Lower lobe of right lung (tissue), 2 donors: ENCODE measurements around the gene DLGAP1. TPM values are rescaled to one million over a fixed set of nuclear protein-coding genes. Genes with fewer than 3 reads are reported as not detected.

ENCODE experiments used
- ATAC-seq, 2 donors: fragments of 200-7000 bp; cut with Tn5 transposase; one replicate each; pipeline ENCODE4 v1.9.1; 2020 to 2022; ENCODE audit warnings: mild to moderate bottlenecking in 2 of 2, moderate library complexity in 2 of 2
- DNase-seq: peaks from one replicate; pipeline ENCODE4 v3.0.0-alpha.2; 2020
- H3K27ac ChIP-seq: fragments of 200-600 bp; one replicate; pipeline ENCODE4 v1.8.0; 2022
- H3K27me3 ChIP-seq: fragments of 200-600 bp; one replicate; pipeline ENCODE4 v1.8.0; 2022; ENCODE audit warnings: low read depth
- H3K36me3 ChIP-seq: fragments of 200-600 bp; one replicate; pipeline ENCODE4 v1.8.0; 2022; ENCODE audit warnings: mild to moderate bottlenecking
- H3K4me1 ChIP-seq: fragments of 200-600 bp; one replicate; pipeline ENCODE4 v1.8.0; 2022
- H3K4me3 ChIP-seq: fragments of 200-600 bp; one replicate; pipeline ENCODE4 v1.8.0; 2022; ENCODE audit warnings: mild to moderate bottlenecking
- H3K9me3 ChIP-seq: fragments of 200-600 bp; one replicate; pipeline ENCODE4 v1.8.0; 2022
- CTCF ChIP-seq: fragments of 200-600 bp; IDR thresholded peaks from one replicate; pipeline ENCODE4 v1.8.0; 2022; ENCODE audit warnings: antibody characterized with exemption, mild to moderate bottlenecking
- intact Hi-C: fragments of 100-400 bp; cut with DNase I; formaldehyde crosslinking; loops from one replicate; pipeline ENCODE4 v1.11.0; 2022
- total RNA-seq: library from RNA; stranded (reverse); fragmentation: NEBNext Ultra II Directional; extraction: Animal tissue kit (Norgen Biotek cat#: 25700); gene quantifications from one replicate; pipeline ENCODE4 v1.2.1, GENCODE V29; 2021
- donor health status: DM: no; HTN: yes; CAD: no; lungs with severe emphysema.

Gene DLGAP1
- total RNA-seq, 1 donor from 2014 or later, result 3.8 TPM

- H3K27ac ChIP-seq, result no peak overlapping the region
- intact Hi-C loops, result no loop called here
- H3K36me3 ChIP-seq, result no peaks in the 10 kb centered on the region
- TF ChIP-seq CTCF, result no peak
- ATAC-seq (no peak), DNase-seq (no peak)
- peaks cover 27% of the 10 kb centered on the region for H3K4me1 ChIP-seq
- H3K4me3 ChIP-seq, result no peak overlapping the region
- no peaks in the 10 kb centered on the region for H3K9me3 ChIP-seq
- H3K27me3 ChIP-seq, result no peaks in the 10 kb centered on the region
Measured at GRCh38 chr18:3713166-3713565, 741.9 kb downstream of the DLGAP1 start.

- DNase-seq, result no peak
- Histone ChIP-seq H3K27me3 (no peaks in the 10 kb centered on the region), H3K36me3 (no peaks in the 10 kb centered on the region), H3K9me3 (no peaks in the 10 kb centered on the region), H3K4me3 (no peak overlapping the region), H3K4me1 (peaks cover 27% of the 10 kb centered on the region), H3K27ac (no peak overlapping the region)
- no peak for TF ChIP-seq CTCF
- ATAC-seq, result no peak
- intact Hi-C loops, result no loop called here
Measured at GRCh38 chr18:3712491-3712890, 742.6 kb downstream of the DLGAP1 start.

GRCh38 chr18:3710712-3711301 lies 744.3 kb downstream of the DLGAP1 start:
- Histone ChIP-seq H3K27me3 (no peaks in the 10 kb centered on the region), H3K4me3 (no peak overlapping the region), H3K4me1 (peaks cover 27% of the 10 kb centered on the region), H3K36me3 (no peaks in the 10 kb centered on the region), H3K9me3 (no peaks in the 10 kb centered on the region), H3K27ac (peak overlapping the region; percentile 44)
- ATAC-seq (peak; percentile 84 to 89), DNase-seq (peak; percentile 72)
- intact Hi-C loops, result no loop called here
- no peak for TF ChIP-seq CTCF

DNA sequence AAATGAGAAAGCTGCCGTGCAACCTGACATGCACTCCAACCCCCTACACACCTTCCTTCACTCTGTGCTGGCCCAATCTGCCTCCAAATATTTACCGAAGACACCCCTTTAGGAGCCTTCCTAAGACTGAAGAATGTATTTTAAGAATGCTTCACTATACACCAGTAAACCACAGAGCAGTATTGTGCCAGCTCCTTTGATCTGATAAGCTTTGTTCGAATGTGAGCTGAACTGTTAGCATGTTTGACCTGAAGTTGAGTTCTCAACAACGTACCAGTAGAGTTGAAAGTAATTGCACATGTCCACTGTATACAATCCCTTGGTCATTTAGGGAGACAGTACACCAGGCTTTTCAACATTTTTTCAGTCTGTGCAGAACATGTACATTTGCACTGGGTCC lies 745.9 kb downstream of the DLGAP1 start:
- intact Hi-C loops, result no loop called here
- Histone ChIP-seq H3K27ac (no peak overlapping the region), H3K9me3 (no peaks in the 10 kb centered on the region), H3K4me1 (peaks cover 32% of the 10 kb centered on the region), H3K27me3 (no peaks in the 10 kb centered on the region), H3K36me3 (no peaks in the 10 kb centered on the region), H3K4me3 (no peak overlapping the region)
- ATAC-seq, result peak; percentile 39 to 50
- DNase-seq, result no peak
- no peak for TF ChIP-seq CTCF

GRCh38 chr18:3706279-3707097 lies 748.6 kb downstream of the DLGAP1 start:
- peaks cover 5% of the 10 kb centered on the region for H3K27me3 ChIP-seq
- intact Hi-C loops, result no loop called here

More at GRCh38 chr18:3706279-3707097, 748.6 kb downstream of the DLGAP1 start:
- peaks cover 31% of the 10 kb centered on the region for H3K4me1 ChIP-seq
- no peaks in the 10 kb centered on the region for H3K36me3 ChIP-seq
- no peaks in the 10 kb centered on the region for H3K9me3 ChIP-seq
- H3K4me3 ChIP-seq, result no peak overlapping the region
- H3K27ac ChIP-seq, result no peak overlapping the region
- ATAC-seq (no peak), DNase-seq (no peak)
- TF ChIP-seq CTCF, result no peak
